Measurements from ENCODE around the gene ACHE.

DNA sequence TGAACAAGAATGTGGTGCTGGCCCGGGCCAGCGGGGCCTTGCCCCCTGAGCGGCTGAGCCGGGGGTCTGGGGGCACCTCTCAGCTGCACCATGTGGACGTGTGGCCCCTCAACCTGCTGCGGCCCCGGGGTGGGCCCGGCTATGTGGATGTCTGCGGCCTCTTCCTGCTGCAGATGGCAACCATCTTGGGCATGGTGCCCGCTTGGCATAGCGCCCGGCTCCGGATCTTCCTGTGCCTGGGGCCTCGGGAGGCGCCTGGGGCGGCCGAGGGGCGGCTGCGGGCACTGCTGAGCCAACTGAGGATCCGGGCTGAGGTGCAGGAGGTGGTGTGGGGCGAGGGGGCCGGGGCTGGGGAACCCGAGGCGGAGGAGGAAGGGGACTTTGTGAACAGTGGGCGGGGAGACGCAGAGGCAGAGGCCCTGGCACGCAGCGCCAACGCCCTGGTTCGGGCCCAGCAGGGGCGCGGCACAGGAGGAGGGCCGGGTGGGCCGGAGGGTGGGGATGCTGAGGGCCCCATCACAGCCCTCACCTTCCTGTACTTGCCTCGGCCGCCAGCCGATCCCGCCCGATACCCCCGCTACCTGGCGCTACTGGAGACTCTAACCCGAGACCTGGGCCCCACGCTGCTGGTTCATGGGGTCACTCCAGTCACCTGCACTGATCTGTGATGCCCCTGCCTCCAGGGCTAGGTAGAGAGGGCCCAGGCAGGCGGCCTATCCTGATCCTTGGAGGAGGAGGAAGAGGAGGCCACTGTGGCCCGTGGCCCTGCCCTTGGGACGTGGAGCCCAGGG lies 29.6 kb downstream of the ACHE start:
- TF ChIP-seq CTCF (IDR thresholded peaks at IDR 0.05) (no peak), SMC3 (IDR thresholded peaks at IDR 0.05; ENCODE audit: low read depth, low read length) (no peak), POLR2AphosphoS5 (IDR thresholded peaks at IDR 0.05; ENCODE audit: low read depth, low read length) (no peak), TAF1 (IDR thresholded peaks at IDR 0.05; ENCODE audit: borderline replicate concordance, low read depth, low read length) (no peak), GATA2 (CRISPR knock-in tag; IDR thresholded peaks at IDR 0.05) (no peak), EP300 (IDR thresholded peaks at IDR 0.05; ENCODE audit: borderline replicate concordance in 1 of 2, low read depth in 1 of 2, low read length in 1 of 2) (no peak), FOSL2 (IDR thresholded peaks at IDR 0.05; ENCODE audit: borderline replicate concordance, low read depth) (no peak), EZH2phosphoT487 (IDR thresholded peaks at IDR 0.05; ENCODE audit: borderline replicate concordance, low read depth) (no peak), FOXM1 (IDR thresholded peaks at IDR 0.05; ENCODE audit: low read depth) (no peak), RCOR1 (IDR thresholded peaks at IDR 0.05; ENCODE audit: low read length) (no peak), MXI1 (IDR thresholded peaks at IDR 0.05; ENCODE audit: low read depth, low read length) (no peak)
- TF ChIP-seq, protein P1, sequence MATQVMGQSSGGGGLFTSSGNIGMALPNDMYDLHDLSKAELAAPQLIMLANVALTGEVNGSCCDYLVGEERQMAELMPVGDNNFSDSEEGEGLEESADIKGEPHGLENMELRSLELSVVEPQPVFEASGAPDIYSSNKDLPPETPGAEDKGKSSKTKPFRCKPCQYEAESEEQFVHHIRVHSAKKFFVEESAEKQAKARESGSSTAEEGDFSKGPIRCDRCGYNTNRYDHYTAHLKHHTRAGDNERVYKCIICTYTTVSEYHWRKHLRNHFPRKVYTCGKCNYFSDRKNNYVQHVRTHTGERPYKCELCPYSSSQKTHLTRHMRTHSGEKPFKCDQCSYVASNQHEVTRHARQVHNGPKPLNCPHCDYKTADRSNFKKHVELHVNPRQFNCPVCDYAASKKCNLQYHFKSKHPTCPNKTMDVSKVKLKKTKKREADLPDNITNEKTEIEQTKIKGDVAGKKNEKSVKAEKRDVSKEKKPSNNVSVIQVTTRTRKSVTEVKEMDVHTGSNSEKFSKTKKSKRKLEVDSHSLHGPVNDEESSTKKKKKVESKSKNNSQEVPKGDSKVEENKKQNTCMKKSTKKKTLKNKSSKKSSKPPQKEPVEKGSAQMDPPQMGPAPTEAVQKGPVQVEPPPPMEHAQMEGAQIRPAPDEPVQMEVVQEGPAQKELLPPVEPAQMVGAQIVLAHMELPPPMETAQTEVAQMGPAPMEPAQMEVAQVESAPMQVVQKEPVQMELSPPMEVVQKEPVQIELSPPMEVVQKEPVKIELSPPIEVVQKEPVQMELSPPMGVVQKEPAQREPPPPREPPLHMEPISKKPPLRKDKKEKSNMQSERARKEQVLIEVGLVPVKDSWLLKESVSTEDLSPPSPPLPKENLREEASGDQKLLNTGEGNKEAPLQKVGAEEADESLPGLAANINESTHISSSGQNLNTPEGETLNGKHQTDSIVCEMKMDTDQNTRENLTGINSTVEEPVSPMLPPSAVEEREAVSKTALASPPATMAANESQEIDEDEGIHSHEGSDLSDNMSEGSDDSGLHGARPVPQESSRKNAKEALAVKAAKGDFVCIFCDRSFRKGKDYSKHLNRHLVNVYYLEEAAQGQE (IDR thresholded peaks at IDR 0.05; ENCODE audit: low read depth, low read length) = no peak
- TF ChIP-seq, protein P2, sequence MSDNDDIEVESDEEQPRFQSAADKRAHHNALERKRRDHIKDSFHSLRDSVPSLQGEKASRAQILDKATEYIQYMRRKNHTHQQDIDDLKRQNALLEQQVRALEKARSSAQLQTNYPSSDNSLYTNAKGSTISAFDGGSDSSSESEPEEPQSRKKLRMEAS (IDR thresholded peaks at IDR 0.05; ENCODE audit: low read depth) = no peak
- TF ChIP-seq, protein P3, sequence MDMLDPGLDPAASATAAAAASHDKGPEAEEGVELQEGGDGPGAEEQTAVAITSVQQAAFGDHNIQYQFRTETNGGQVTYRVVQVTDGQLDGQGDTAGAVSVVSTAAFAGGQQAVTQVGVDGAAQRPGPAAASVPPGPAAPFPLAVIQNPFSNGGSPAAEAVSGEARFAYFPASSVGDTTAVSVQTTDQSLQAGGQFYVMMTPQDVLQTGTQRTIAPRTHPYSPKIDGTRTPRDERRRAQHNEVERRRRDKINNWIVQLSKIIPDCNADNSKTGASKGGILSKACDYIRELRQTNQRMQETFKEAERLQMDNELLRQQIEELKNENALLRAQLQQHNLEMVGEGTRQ (IDR thresholded peaks at IDR 0.05; ENCODE audit: borderline replicate concordance, low read depth, low read length) = no peak

Measured in SK-N-SH (cell line).